ENCODE measurements around the gene KCNG2. TPM values are rescaled to one million over a fixed set of nuclear protein-coding genes. Genes with fewer than 3 reads are reported as not detected.

The KCNG2 gene
- total and polyA plus RNA-seq, 2 of the 13 experiments (the other 11 are each of a cell fraction or from before 2014, with no cell fraction given): not detected

DNA sequence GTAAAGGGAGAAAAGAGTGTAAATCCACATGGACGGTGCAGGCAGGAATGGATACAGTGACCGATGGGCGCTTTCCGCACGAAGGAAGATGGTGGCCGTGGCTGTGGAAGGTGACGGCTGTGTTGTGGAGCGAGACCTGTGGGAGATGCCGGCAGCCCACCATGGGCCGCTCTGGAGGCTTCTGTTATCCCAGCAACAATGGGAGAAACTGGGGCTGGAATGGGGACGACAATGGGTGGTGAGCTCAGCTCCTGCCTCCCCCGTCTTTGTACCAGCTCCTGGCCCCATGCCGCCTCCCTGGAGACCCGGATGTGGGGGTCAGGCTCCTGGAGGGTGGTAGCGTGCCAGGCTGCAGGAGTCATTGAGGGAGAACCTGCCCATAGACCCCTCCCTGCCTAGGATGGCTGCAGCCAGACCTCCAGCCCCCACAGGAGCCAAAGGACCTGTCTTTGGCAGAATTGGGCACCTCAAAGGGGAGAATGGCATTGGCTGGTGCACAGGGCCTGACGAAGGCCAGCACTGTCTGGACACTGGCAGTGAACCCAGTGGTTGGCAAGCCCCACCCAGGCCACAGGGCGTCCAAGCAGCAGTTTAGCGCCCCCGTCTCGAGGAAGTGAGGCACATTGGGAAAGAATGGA lies 81.1 kb downstream of the KCNG2 start:
- peaks cover 9 to 55% of the 10 kb centered on the region in 2 experiments for H3K27me3 ChIP-seq (ENCODE audit: control insufficient read depth in 1 of 2, insufficient read depth in 2 of 2, low read length in 2 of 2)
- H3K4me1 ChIP-seq (ENCODE audit: insufficient read depth, low read length): no peaks in the 10 kb centered on the region
- ChIA-PET CTCF (ENCODE audit: low intra/inter-chr PET ratio, low total read pairs) (no interaction called here), POLR2A (no interaction called here)
- DNase-seq (ENCODE audit: low spot score) (no peak), FAIRE-seq (no peak), ATAC-seq (no peak)
- no peak overlapping the region for H3K9ac ChIP-seq (ENCODE audit: insufficient read depth, low read depth, low read length)
- no peaks in the 10 kb centered on the region for H4K20me1 ChIP-seq (ENCODE audit: insufficient read depth, low read length)
- in situ Hi-C loops (cut with HindIII; ENCODE audit: extremely low pct_ligation_motif_present, low pct_unique_long_range_greater_than_20kb) (no loop called here), intact Hi-C loops (cut with micrococcal nuclease; ENCODE audit: unreplicated experiment) (no loop called here)
- H3K36me3 ChIP-seq (replicated peaks in 1 of 2; ENCODE audit: control insufficient read depth in 1 of 2, insufficient read depth in 2 of 2, low read length in 2 of 2): no peaks in the 10 kb centered on the region
- no peaks in the 10 kb centered on the region for H3K9me3 ChIP-seq (ENCODE audit: low read length)
- WGBS (ENCODE audit: low lambda C conversion rate): 60% methylated on average over 15 of the region's 20 CpGs
- H3K27ac ChIP-seq (ENCODE audit: extremely low read length, insufficient read depth, low read length): no peak overlapping the region
- no peak overlapping the region for H3K4me2 ChIP-seq (ENCODE audit: low read depth, low read length)
- no peak overlapping the region for H2AFZ ChIP-seq (ENCODE audit: low read length)
- no TSS peak for BruUV-seq (replicated peaks)
- no peaks in the 10 kb centered on the region for H3K79me2 ChIP-seq (ENCODE audit: insufficient read depth, low read length)
- TF ChIP-seq ZNF839 (CRISPR knock-in tag; IDR thresholded peaks at IDR 0.05; ENCODE audit: borderline replicate concordance) (no peak), ZNF282 (IDR thresholded peaks at IDR 0.05; ENCODE audit: partially characterized antibody) (no peak), YEATS2 (CRISPR knock-in tag; IDR thresholded peaks at IDR 0.05; ENCODE audit: borderline replicate concordance) (no peak), KLF6 (CRISPR knock-in tag; IDR thresholded peaks at IDR 0.05) (no peak)
- TF ChIP-seq, protein P1, sequence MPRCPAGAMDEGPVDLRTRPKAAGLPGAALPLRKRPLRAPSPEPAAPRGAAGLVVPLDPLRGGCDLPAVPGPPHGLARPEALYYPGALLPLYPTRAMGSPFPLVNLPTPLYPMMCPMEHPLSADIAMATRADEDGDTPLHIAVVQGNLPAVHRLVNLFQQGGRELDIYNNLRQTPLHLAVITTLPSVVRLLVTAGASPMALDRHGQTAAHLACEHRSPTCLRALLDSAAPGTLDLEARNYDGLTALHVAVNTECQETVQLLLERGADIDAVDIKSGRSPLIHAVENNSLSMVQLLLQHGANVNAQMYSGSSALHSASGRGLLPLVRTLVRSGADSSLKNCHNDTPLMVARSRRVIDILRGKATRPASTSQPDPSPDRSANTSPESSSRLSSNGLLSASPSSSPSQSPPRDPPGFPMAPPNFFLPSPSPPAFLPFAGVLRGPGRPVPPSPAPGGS (CRISPR knock-in tag; IDR thresholded peaks at IDR 0.05): no peak
- H3K4me3 ChIP-seq (replicated peaks in 1 of 3; ENCODE audit: insufficient read depth in 1 of 3, low read depth in 2 of 3, low read length in 3 of 3): no peak overlapping the region

DNA sequence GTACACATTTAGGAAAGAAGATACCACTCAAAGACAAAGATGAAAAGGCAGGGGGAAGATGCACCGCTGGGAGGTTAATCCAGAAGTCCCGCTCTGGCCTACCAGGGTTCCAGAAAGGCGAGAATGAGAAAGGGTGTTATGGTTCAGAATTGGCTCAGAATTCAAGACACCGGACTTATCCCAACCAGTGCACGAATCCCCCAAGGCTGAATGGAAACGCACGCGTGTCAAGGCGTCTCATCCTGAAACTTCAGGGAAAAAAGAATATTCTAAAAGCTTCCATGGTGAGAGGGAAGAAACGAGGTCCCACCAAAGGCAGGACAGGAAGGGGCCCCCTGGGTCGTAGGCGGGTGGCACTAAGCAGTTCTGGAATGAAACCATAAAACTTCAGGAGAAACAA lies 81.8 kb downstream of the KCNG2 start:
- intact Hi-C loops (cut with micrococcal nuclease; ENCODE audit: unreplicated experiment): no loop called here
- Histone ChIP-seq H4K20me1 (ENCODE audit: insufficient read depth, low read length) (no peaks in the 10 kb centered on the region), H3K9me3 (ENCODE audit: low read length) (no peaks in the 10 kb centered on the region), H3K4me1 (ENCODE audit: insufficient read depth, low read length) (no peaks in the 10 kb centered on the region), H3K4me3 (replicated peaks in 1 of 3; ENCODE audit: insufficient read depth in 1 of 3, low read depth in 2 of 3, low read length in 3 of 3) (no peak overlapping the region), H3K9ac (ENCODE audit: insufficient read depth, low read depth, low read length) (no peak overlapping the region), H3K4me2 (ENCODE audit: low read depth, low read length) (no peak overlapping the region), H3K36me3 (replicated peaks in 1 of 2; ENCODE audit: control insufficient read depth in 1 of 2, insufficient read depth in 2 of 2, low read length in 2 of 2) (no peaks in the 10 kb centered on the region), H2AFZ (ENCODE audit: low read length) (no peak overlapping the region), H3K27me3 (ENCODE audit: control insufficient read depth in 1 of 2, insufficient read depth in 2 of 2, low read length in 2 of 2) (peaks cover 10 to 54% of the 10 kb centered on the region in 2 experiments), H3K27ac (ENCODE audit: extremely low read length, insufficient read depth, low read length) (no peak overlapping the region), H3K79me2 (ENCODE audit: insufficient read depth, low read length) (no peaks in the 10 kb centered on the region)
- DNase-seq (ENCODE audit: low spot score) (no peak), ATAC-seq (no peak), FAIRE-seq (no peak)
- ChIA-PET POLR2A (no interaction called here), CTCF (ENCODE audit: low intra/inter-chr PET ratio, low total read pairs) (no interaction called here)
- no TSS peak for BruUV-seq (replicated peaks)
- WGBS (ENCODE audit: low lambda C conversion rate): 63% methylated on average over 12 of the region's 12 CpGs
- in situ Hi-C loops (cut with HindIII; ENCODE audit: extremely low pct_ligation_motif_present, low pct_unique_long_range_greater_than_20kb): no loop called here
- TF ChIP-seq ZBTB20 (CRISPR knock-in tag; IDR thresholded peaks at IDR 0.05; ENCODE audit: borderline replicate concordance, low read depth) (no peak), NR2F6 (IDR thresholded peaks at IDR 0.05) (no peak), NR2F6 (CRISPR knock-in tag; IDR thresholded peaks at IDR 0.05) (no peak), ZFY (CRISPR knock-in tag; IDR thresholded peaks at IDR 0.05) (no peak), ZNF839 (CRISPR knock-in tag; IDR thresholded peaks at IDR 0.05; ENCODE audit: borderline replicate concordance) (no peak), HOXA9 (CRISPR knock-in tag; IDR thresholded peaks at IDR 0.05; ENCODE audit: borderline replicate concordance) (no peak), ZNF160 (CRISPR knock-in tag; IDR thresholded peaks at IDR 0.05) (no peak), POLR2AphosphoS2 (IDR thresholded peaks at IDR 0.05; ENCODE audit: low read depth, low read length) (no peak), SYNCRIP (IDR thresholded peaks at IDR 0.05; ENCODE audit: insufficient read depth, low read depth, low read length) (no peak), ZNF382 (CRISPR knock-in tag; IDR thresholded peaks at IDR 0.05; ENCODE audit: borderline replicate concordance) (no peak), AKAP8 (CRISPR knock-in tag; IDR thresholded peaks at IDR 0.05) (no peak)
- TF ChIP-seq, protein P2, sequence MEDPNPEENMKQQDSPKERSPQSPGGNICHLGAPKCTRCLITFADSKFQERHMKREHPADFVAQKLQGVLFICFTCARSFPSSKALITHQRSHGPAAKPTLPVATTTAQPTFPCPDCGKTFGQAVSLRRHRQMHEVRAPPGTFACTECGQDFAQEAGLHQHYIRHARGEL (CRISPR knock-in tag; IDR thresholded peaks at IDR 0.05): no peak
- TF ChIP-seq, protein P3, sequence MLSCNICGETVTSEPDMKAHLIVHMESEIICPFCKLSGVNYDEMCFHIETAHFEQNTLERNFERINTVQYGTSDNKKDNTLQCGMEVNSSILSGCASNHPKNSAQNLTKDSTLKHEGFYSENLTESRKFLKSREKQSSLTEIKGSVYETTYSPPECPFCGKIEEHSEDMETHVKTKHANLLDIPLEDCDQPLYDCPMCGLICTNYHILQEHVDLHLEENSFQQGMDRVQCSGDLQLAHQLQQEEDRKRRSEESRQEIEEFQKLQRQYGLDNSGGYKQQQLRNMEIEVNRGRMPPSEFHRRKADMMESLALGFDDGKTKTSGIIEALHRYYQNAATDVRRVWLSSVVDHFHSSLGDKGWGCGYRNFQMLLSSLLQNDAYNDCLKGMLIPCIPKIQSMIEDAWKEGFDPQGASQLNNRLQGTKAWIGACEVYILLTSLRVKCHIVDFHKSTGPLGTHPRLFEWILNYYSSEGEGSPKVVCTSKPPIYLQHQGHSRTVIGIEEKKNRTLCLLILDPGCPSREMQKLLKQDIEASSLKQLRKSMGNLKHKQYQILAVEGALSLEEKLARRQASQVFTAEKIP (CRISPR knock-in tag; IDR thresholded peaks at IDR 0.05; ENCODE audit: borderline replicate concordance): no peak

Data from HepG2 (cell line).